DND-41 (cell line): ENCODE measurements around the gene GPER1.

Experiments
- ATAC-seq: fragments of 200-7000 bp; cut with Tn5 transposase; 3 replicates; pipeline ENCODE4 v1.9.1; 2021; ENCODE audit warnings: low read depth; ENCODE audit not compliant: insufficient read depth
- DNase-seq: peaks from one replicate; pipeline ENCODE4 v3.0.0-alpha.2; 2020
- H2AFZ ChIP-seq: 2 replicates; pipeline ENCODE4 v1.6.0; 2012; ENCODE audit warnings: low read depth, low read length
- H3K27ac ChIP-seq: 2 replicates; pipeline ENCODE4 v1.5.1; 2012; ENCODE audit warnings: low read length, inconsistent platforms
- H3K27me3 ChIP-seq: fragments of 200-600 bp; sonication (generic); 2 replicates; pipeline ENCODE4 v1.6.0; 2012; ENCODE audit warnings: low read length, mild to moderate bottlenecking, inconsistent platforms; ENCODE audit not compliant: insufficient read depth, poor library complexity
- H3K36me3 ChIP-seq: 2 replicates; pipeline ENCODE4 v1.5.1; 2012; ENCODE audit warnings: low read length, inconsistent platforms; ENCODE audit not compliant: insufficient read depth
- H3K4me1 ChIP-seq: 2 replicates; pipeline ENCODE4 v1.5.1; 2012; ENCODE audit warnings: mild to moderate bottlenecking, low read length; ENCODE audit not compliant: insufficient read depth
- H3K4me2 ChIP-seq: 2 replicates; pipeline ENCODE4 v1.6.0; 2012; ENCODE audit warnings: mild to moderate bottlenecking, moderate library complexity, low read length, inconsistent platforms; ENCODE audit not compliant: insufficient read depth
- H3K4me3 ChIP-seq, 2 experiments: fragments of 200-600 bp in 1 of 2; shearing (Covaris generic) in 1 of 2; 2 replicates each; pipeline ENCODE4 v1.5.1; 2012 to 2016; ENCODE audit warnings: inconsistent platforms in 2 of 2, low read length in 2 of 2, mild to moderate bottlenecking in 2 of 2, low read depth in 1 of 2, moderate library complexity in 1 of 2
- H3K79me2 ChIP-seq: 2 replicates; pipeline ENCODE4 v1.6.0; 2012; ENCODE audit warnings: low read length, inconsistent platforms; ENCODE audit not compliant: insufficient read depth
- H3K9ac ChIP-seq: 2 replicates; pipeline ENCODE4 v1.6.0; 2012; ENCODE audit warnings: low read depth, mild to moderate bottlenecking, inconsistent platforms, low read length, moderate library complexity
- H3K9me3 ChIP-seq: 2 replicates; pipeline ENCODE4 v1.5.1; 2012; ENCODE audit warnings: low read length, moderate library complexity, mild to moderate bottlenecking, inconsistent platforms; ENCODE audit not compliant: insufficient read depth, severe bottlenecking
- H4K20me1 ChIP-seq: 2 replicates; pipeline ENCODE4 v1.6.0; 2012; ENCODE audit warnings: low read length; ENCODE audit not compliant: insufficient read depth
- CTCF ChIP-seq: IDR thresholded peaks from 2 replicates; pipeline ENCODE4 v1.5.1; 2012; ENCODE audit warnings: borderline replicate concordance, low read length, moderate library complexity, mild to moderate bottlenecking; ENCODE audit not compliant: poor library complexity, severe bottlenecking; ENCODE audit errors: extremely low read depth
- EZH2 ChIP-seq: IDR thresholded peaks from 3 replicates; pipeline ENCODE4 v1.6.1; 2012; ENCODE audit warnings: borderline replicate concordance, low read depth, mild to moderate bottlenecking, moderate library complexity, low read length, inconsistent platforms; ENCODE audit not compliant: severe bottlenecking

GPER1 gene

GRCh38 chr7:1112109-1112508 lies 24.2 kb downstream of the GPER1 start:
- Histone ChIP-seq H3K79me2 (0 out of 2 replicates have a peak, but pooled peaks cover under 1% of the 10 kb centered on the region), H2AFZ (no peak overlapping the region), H4K20me1 (peaks cover 21% of the 10 kb centered on the region), H3K4me3 (no peak overlapping the region), H3K27ac (no peak overlapping the region), H3K36me3 (peaks cover 7% of the 10 kb centered on the region; the same call in 1 of the 2 replicates), H3K27me3 (no peaks in the 10 kb centered on the region), H3K9me3 (no peaks in the 10 kb centered on the region), H3K4me1 (no peaks in the 10 kb centered on the region), H3K4me2 (no peak overlapping the region), H3K9ac (no peak overlapping the region)
- no peak for ATAC-seq
- no peak for DNase-seq
- no peak for TF ChIP-seq CTCF
- no peak for TF ChIP-seq EZH2

- ATAC-seq (no peak), DNase-seq (no peak)
- no peak overlapping the region for H3K4me3 ChIP-seq
- H3K4me1 ChIP-seq, result no peaks in the 10 kb centered on the region
- peaks cover 4% of the 10 kb centered on the region; the same call in 1 of the 2 replicates for H3K79me2 ChIP-seq
- TF ChIP-seq CTCF (no peak), EZH2 (no peak)
- peaks cover 27% of the 10 kb centered on the region for H4K20me1 ChIP-seq
- H3K9ac ChIP-seq, result no peak overlapping the region
- no peak overlapping the region for H3K27ac ChIP-seq
- no peak overlapping the region for H3K4me2 ChIP-seq
- no peak overlapping the region for H2AFZ ChIP-seq
- H3K27me3 ChIP-seq, result no peaks in the 10 kb centered on the region
- H3K36me3 ChIP-seq, result peaks cover 7% of the 10 kb centered on the region; the same call in 1 of the 2 replicates
- no peaks in the 10 kb centered on the region for H3K9me3 ChIP-seq
Measured at GRCh38 chr7:1112625-1113547, 25.0 kb downstream of the GPER1 start.

- Histone ChIP-seq H3K4me2 (no peak overlapping the region), H3K9me3 (no peaks in the 10 kb centered on the region), H3K79me2 (peaks cover 4% of the 10 kb centered on the region; the same call in 1 of the 2 replicates), H3K9ac (no peak overlapping the region), H3K27me3 (no peaks in the 10 kb centered on the region), H3K4me1 (no peaks in the 10 kb centered on the region), H2AFZ (no peak overlapping the region), H3K4me3 (no peak overlapping the region), H3K27ac (no peak overlapping the region), H3K36me3 (peaks cover 7% of the 10 kb centered on the region; the same call in 1 of the 2 replicates), H4K20me1 (peaks cover 31% of the 10 kb centered on the region)
- no peak for ATAC-seq
- TF ChIP-seq EZH2 (no peak), CTCF (no peak)
- DNase-seq, result no peak
Measured at GRCh38 chr7:1113548-1113885, 25.6 kb downstream of the GPER1 start.

GRCh38 chr7:1114088-1114487 lies 26.2 kb downstream of the GPER1 start:
- H3K4me3 ChIP-seq, result no peak overlapping the region
- no peaks in the 10 kb centered on the region for H3K4me1 ChIP-seq
- H3K9me3 ChIP-seq, result no peaks in the 10 kb centered on the region
- H3K27me3 ChIP-seq, result no peaks in the 10 kb centered on the region
- no peak overlapping the region for H3K9ac ChIP-seq
- peaks cover 4% of the 10 kb centered on the region; the same call in 1 of the 2 replicates for H3K79me2 ChIP-seq
- H3K4me2 ChIP-seq, result no peak overlapping the region
- peaks cover 31% of the 10 kb centered on the region for H4K20me1 ChIP-seq
- H3K36me3 ChIP-seq, result peaks cover 7% of the 10 kb centered on the region; the same call in 1 of the 2 replicates
- H2AFZ ChIP-seq, result no peak overlapping the region
- DNase-seq (no peak), ATAC-seq (no peak)
- H3K27ac ChIP-seq, result no peak overlapping the region
- TF ChIP-seq EZH2 (no peak), CTCF (no peak)
